D721Med (cell line): ENCODE measurements around the gene LYSMD3.

Experiments
- DNase-seq: peaks from one replicate; pipeline ENCODE4 v3.0.0; 2011; ENCODE audit warnings: low spot score; ENCODE audit not compliant: insufficient read length
- FAIRE-seq: peaks from 2 replicates; lab custom pipeline; 2011; peaks lifted over from hg19 to GRCh38; lab: Jason Lieb, UNC
- TF ChIP-seq, protein P1 (sequence below): IDR thresholded peaks from 2 replicates; pipeline ENCODE4 v1.5.1; 2012; ENCODE audit warnings: mild to moderate bottlenecking, control low read depth; ENCODE audit not compliant: insufficient read depth; ENCODE audit errors: missing control alignments

LYSMD3 gene

DNA sequence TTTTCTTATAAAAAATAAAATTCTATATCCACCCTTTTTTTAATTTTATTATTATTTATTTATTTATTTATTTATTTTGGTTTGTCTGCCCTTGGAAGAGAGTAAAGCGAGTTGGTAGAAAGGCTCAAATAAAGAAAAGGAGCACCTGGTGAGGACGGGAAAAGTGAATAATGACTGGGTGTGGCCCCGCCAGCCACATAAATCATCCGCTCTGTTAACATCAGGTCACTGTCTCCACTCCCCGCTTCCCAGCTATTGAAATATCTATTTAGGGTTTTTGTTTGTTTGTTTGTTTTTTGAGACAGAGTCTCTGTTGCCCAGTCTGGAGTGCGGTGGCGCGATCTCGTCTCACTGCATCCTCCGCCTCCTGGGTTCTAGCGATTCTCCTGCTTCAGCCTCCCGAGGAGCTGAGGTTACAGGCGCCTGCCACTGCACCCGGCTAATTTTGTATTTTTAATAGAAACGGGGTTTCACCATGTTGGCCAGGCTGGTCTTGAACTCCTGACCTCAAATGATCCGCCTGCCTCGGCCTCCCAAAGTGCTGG, 53.9 kb downstream of the LYSMD3 start:
- no peak for FAIRE-seq
- DNase-seq, result no peak
- TF ChIP-seq, protein P1, sequence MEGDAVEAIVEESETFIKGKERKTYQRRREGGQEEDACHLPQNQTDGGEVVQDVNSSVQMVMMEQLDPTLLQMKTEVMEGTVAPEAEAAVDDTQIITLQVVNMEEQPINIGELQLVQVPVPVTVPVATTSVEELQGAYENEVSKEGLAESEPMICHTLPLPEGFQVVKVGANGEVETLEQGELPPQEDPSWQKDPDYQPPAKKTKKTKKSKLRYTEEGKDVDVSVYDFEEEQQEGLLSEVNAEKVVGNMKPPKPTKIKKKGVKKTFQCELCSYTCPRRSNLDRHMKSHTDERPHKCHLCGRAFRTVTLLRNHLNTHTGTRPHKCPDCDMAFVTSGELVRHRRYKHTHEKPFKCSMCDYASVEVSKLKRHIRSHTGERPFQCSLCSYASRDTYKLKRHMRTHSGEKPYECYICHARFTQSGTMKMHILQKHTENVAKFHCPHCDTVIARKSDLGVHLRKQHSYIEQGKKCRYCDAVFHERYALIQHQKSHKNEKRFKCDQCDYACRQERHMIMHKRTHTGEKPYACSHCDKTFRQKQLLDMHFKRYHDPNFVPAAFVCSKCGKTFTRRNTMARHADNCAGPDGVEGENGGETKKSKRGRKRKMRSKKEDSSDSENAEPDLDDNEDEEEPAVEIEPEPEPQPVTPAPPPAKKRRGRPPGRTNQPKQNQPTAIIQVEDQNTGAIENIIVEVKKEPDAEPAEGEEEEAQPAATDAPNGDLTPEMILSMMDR, result no peak

DNA sequence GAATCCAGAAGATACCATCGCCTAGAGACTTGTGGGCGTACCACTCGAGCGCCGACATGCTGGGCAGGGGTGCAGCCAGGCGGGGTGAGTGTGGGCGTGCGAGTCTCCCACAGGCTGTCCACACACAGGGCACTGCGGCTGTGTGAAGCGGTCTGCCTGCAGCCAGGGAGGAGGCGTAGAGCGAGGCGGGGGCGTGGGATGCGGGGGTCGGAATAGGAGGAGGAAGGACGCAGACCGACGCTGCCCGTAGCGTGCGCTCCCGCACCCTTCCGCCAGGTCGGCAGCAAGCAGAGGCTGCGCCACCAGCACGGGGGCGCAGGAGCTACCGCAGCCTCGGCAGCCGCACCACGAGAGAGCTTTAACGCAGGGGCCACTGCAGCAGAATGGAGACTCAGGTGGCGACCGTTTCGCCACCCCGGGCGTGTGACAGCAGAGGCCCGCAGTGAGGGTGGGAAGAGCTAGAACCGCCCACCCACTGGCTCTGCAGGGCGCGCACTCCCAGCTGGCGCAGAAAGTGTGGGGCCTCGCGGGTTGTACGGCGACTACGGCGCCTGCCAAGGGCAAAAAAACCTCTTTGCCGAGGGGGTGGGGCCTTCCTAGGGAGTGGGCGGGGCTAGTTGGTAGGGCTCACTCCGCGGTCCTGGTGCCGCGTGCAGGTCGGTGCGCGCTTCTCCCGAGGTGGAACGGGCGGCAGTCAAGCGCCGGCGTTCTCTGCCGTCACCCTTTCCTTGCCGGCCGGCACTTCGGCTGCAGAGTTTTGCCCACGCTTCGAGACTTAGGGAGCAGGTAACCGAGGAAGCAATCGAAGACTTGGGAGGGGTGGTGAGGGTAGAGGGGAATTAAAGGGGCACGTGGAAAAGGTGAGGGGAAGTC, 54.9 kb downstream of the LYSMD3 start, which contains the start of the genes MBLAC2 and POLR3G:
Gene MBLAC2 (minus strand): TSS at position 537 of the 873 bp plus-strand sequence. CDS start 479 bp downstream, at position 58.
Gene POLR3G (plus strand): TSS at position 630 of the 873 bp plus-strand sequence. CDS start 10,704 bp downstream, outside the sequence.
- FAIRE-seq (no peak), DNase-seq (peak; percentile 50)
- TF ChIP-seq, protein P1, result no peak

DNA sequence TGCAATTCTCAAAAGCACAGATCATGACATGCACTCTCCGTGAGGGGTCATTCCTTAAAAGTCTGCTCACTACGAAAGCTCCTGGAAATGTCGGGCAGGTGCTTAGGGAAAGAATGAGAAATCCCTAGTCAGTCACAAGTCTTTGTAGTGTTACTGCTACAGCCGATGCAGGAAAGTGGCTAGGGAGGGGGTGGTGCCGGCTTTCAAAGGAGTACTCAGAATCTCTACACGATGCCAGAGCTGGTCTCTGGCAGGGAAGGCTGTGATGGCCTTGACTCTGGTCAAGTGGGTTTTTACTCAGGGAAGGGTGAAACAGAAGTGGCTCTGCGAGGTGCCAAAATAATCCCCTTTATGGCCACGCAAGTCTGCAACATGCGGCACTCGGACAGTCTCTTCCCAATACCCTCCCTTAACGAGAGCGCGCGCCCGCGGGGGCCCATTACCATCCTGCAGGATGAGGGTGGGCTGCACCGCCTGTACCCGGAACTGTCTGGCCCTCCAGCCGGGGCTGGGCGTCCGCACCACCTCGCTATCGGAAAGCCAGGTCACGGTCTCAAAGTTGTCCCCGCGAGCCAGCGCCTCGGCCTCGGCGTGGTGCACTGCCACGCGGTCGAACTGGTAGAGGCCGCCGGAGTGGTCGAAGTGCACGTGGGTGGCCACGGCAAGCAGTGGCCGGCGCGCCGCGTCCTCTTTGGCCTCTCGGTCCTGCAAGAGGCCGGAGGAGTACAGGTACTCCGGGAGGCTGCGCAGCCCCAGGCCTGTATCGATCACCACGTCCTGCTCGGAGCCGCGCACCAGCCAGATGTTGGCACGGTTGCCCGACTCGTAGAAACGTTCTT, 55.8 kb downstream of the LYSMD3 start:
- FAIRE-seq (no peak), DNase-seq (no peak)

DNA sequence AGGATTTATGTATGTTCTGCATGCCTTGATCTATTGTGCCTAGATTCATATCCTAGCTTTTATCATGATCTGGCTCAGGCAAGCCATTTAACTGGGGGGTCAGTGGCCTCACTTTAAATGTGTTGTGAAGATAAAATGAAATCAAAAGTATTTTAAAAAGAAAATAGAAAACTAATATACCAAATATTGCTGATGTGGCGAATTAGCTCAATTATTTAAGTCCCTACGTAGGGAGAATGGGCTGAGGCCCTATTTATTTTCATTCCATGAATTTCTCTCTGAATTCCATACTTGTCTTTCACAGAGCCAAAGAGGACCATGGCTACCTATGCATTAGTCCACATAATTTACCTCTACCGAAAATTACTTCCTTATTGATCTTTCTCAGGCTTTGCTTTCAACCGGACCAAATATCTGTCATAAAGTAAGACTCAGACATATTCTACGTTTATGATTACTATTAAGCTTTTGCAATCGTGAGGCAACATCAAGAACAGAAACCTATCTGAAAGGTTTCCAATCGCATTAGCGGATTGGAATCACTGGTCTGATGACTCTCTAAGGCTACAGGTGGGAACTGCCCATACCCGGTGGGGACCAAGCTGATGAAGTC, 56.5 kb downstream of the LYSMD3 start:
- FAIRE-seq (no peak), DNase-seq (no peak)
- TF ChIP-seq, protein P1, result no peak

More for the DNA sequence above, 55.8 kb downstream of the LYSMD3 start:
- TF ChIP-seq, protein P1, result no peak
